Parathyroid adenoma (tissue), 2 donors: Measurements from ENCODE around the gene FAM78A.

Experiments used
- H2AFZ ChIP-seq: fragments of 300-600 bp; sonication (generic); one replicate; pipeline ENCODE4 v1.7.0; 2017; ENCODE audit warnings: antibody characterized with exemption, mild to moderate bottlenecking
- H3K27ac ChIP-seq: fragments of 300-600 bp; sonication (generic); one replicate; pipeline ENCODE4 v1.7.0; 2017
- H3K27me3 ChIP-seq: fragments of 300-600 bp; sonication (generic); one replicate; pipeline ENCODE4 v1.7.0; 2017; ENCODE audit warnings: low read length; ENCODE audit not compliant: control insufficient read depth, insufficient read depth
- H3K36me3 ChIP-seq: fragments of 300-600 bp; sonication (generic); one replicate; pipeline ENCODE4 v1.7.0; 2017; ENCODE audit warnings: low read length; ENCODE audit not compliant: control insufficient read depth, insufficient read depth
- H3K4me1 ChIP-seq: fragments of 300-600 bp; sonication (generic); one replicate; pipeline ENCODE4 v1.7.0; 2017; ENCODE audit warnings: control low read depth
- H3K4me2 ChIP-seq: fragments of 300-600 bp; sonication (generic); one replicate; pipeline ENCODE4 v1.7.0; 2017; ENCODE audit warnings: low read length
- H3K4me3 ChIP-seq: fragments of 300-600 bp; sonication (generic); one replicate; pipeline ENCODE4 v1.7.0; 2017; ENCODE audit warnings: low read depth, low read length
- H3K79me2 ChIP-seq: fragments of 300-600 bp; sonication (generic); one replicate; pipeline ENCODE4 v1.7.0; 2017; ENCODE audit warnings: control low read depth
- H3K9ac ChIP-seq: fragments of 300-600 bp; sonication (generic); one replicate; pipeline ENCODE4 v1.7.0; 2017; ENCODE audit warnings: mild to moderate bottlenecking
- H3K9me3 ChIP-seq: fragments of 300-600 bp; sonication (generic); one replicate; pipeline ENCODE4 v1.7.0; 2017; ENCODE audit warnings: low read length; ENCODE audit not compliant: control insufficient read depth
- TF ChIP-seq, protein P1 (sequence below): fragments of 300-600 bp; sonication (generic); IDR thresholded peaks from one replicate; pipeline ENCODE4 v1.7.0; 2017; ENCODE audit warnings: antibody characterized with exemption, mild to moderate bottlenecking
- donor health status: primary hyperparathyroidism.

The FAM78A gene

DNA sequence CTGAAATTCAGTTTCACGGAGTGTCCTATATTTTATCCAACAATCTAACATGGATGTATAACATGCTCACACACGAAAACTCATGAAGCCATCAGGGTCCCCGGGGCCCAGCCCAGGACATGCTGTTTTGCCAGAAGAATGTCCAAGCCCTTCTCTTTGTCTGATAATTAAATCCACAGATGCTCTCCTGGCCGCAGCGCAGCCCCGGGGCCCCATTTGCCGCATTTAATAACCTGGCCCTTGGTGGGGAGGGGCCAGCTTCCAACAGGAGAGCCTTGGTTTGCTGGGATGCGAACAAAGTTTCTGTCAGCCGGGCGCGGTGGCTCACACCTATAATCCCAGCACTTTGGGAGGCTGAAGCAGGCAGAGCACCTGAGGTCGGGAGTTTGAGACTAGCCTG is 43.2 kb upstream of the FAM78A start:
- Histone ChIP-seq H3K4me2 (no peak overlapping the region), H3K27me3 (no peaks in the 10 kb centered on the region), H3K36me3 (no peaks in the 10 kb centered on the region), H2AFZ (no peak overlapping the region), H3K79me2 (no peaks in the 10 kb centered on the region), H3K9ac (no peak overlapping the region), H3K27ac (no peak overlapping the region), H3K9me3 (no peaks in the 10 kb centered on the region), H3K4me3 (no peak overlapping the region), H3K4me1 (no peaks in the 10 kb centered on the region)
- TF ChIP-seq, protein P1, sequence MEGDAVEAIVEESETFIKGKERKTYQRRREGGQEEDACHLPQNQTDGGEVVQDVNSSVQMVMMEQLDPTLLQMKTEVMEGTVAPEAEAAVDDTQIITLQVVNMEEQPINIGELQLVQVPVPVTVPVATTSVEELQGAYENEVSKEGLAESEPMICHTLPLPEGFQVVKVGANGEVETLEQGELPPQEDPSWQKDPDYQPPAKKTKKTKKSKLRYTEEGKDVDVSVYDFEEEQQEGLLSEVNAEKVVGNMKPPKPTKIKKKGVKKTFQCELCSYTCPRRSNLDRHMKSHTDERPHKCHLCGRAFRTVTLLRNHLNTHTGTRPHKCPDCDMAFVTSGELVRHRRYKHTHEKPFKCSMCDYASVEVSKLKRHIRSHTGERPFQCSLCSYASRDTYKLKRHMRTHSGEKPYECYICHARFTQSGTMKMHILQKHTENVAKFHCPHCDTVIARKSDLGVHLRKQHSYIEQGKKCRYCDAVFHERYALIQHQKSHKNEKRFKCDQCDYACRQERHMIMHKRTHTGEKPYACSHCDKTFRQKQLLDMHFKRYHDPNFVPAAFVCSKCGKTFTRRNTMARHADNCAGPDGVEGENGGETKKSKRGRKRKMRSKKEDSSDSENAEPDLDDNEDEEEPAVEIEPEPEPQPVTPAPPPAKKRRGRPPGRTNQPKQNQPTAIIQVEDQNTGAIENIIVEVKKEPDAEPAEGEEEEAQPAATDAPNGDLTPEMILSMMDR: no peak

DNA sequence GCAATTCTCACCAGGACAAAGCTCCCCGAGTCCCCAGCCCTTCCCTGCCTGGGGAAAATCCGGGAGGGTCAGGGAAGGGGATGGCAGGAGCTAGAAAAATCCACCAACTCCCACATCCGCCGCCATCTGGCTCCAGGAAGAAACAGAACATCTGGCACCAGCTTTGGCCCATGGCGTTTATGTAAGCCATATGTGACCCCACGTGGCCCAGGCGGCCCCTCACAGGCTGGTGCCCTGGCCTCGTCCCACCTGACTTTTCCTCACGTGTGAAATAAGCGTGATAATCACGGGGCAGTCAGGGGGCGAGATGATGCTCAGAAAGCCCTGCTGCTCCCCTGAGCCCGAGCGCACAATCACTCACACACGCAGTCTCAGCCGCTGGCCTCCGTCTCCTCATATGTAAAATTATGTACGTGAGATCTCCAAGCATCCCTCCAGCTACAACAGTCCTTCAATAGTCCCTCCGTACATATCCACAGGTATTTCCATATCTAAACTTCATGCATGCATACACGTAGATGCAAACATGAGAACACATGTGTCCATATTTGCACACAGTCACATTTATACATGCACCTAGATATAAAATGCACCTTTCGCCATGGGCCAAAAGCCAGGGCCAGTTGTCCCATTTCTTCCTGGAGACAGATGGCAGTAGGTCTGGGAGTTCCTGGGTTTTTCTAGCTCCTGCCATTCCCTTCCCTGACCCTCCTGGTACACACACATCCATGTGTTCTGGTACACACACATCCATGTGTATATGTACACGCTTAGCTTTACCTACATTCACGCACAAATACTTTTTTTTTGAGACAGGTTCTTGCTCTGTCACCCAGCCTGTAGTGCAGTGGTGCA is 42.1 kb upstream of the FAM78A start:
- H3K27ac ChIP-seq: no peak overlapping the region
- TF ChIP-seq, protein P1: no peak
- H2AFZ ChIP-seq: no peak overlapping the region
- no peak overlapping the region for H3K4me2 ChIP-seq
- no peak overlapping the region for H3K4me3 ChIP-seq
- H3K36me3 ChIP-seq: no peaks in the 10 kb centered on the region
- H3K4me1 ChIP-seq: no peaks in the 10 kb centered on the region
- no peaks in the 10 kb centered on the region for H3K9me3 ChIP-seq
- no peaks in the 10 kb centered on the region for H3K27me3 ChIP-seq
- H3K9ac ChIP-seq: no peak overlapping the region
- H3K79me2 ChIP-seq: no peaks in the 10 kb centered on the region

DNA sequence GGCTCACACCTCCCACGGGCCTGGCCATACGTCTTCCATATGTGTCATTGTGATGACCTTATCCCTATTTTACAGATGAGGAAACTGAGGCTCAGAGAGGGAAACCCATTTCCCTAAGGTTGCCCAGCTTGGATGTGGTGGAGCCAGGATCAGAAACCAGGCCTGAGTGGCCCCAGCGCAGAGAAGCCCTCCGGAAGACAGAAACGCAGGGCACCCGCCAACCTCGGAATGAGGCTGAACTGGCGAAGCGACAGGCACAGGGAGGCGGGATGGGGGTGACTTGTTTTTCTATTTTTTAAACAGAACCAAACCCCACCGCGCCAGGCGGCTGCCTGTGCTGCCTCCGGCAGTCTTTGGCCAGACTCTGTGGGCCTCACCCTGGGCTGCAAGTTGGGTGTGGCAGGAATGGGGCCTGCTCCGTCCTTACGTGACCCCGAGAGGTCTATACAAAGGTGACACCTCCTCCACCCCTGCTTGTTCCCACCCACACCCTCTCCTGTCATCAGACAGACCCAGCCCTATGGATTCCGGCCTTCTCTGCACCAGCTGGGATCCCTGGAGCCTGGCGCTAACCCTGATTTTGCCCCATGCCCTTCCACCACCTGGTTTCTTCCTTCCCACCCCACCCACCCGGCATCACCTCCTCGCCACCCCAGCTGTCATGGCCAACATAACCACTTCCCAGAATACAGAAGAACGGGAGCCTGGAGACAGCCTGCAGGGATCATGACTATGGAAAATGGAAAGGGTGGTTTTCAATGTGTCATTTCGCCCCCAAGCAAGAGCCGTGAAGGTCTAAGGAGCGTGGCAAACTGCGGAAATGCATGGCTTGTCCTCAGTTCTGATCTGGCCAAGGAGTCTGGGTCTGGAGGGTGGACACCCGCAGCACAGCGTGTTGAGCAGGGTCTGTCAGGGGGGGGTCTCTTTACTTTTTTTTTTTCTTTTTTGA is 36.8 kb upstream of the FAM78A start:
- Histone ChIP-seq H3K27me3 (no peaks in the 10 kb centered on the region), H3K9ac (no peak overlapping the region), H3K9me3 (no peaks in the 10 kb centered on the region), H3K4me3 (no peak overlapping the region), H3K4me1 (no peaks in the 10 kb centered on the region), H3K27ac (no peak overlapping the region), H3K79me2 (no peaks in the 10 kb centered on the region), H2AFZ (no peak overlapping the region), H3K4me2 (no peak overlapping the region), H3K36me3 (no peaks in the 10 kb centered on the region)
- TF ChIP-seq, protein P1: no peak

DNA sequence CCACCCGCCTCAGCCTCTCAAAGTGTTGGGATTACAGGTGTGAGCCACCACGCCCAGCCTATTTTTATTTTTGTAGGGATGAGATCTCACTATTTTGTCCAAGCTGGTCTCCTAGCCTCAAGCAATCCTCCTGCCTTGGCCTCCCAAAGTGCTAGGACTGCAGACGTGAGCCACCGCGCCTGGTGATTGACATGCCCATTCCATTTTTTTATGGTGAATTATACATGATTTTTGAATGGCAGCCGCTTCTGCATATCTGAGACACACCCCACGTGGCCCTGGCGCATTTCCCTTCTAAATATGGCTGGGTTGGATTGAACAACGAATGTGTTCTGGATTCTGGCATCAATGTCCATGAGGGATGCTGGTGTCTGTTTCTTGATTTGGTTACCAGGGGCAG is 35.9 kb upstream of the FAM78A start:
- Histone ChIP-seq H3K4me3 (no peak overlapping the region), H3K4me1 (no peaks in the 10 kb centered on the region), H3K9me3 (no peaks in the 10 kb centered on the region), H3K27me3 (no peaks in the 10 kb centered on the region), H3K27ac (no peak overlapping the region), H2AFZ (no peak overlapping the region), H3K36me3 (no peaks in the 10 kb centered on the region), H3K4me2 (no peak overlapping the region), H3K79me2 (no peaks in the 10 kb centered on the region), H3K9ac (no peak overlapping the region)
- TF ChIP-seq, protein P1: no peak
